Measurements from ENCODE around the gene PP2D1. TPM values are rescaled to one million over a fixed set of nuclear protein-coding genes. Genes with fewer than 3 reads are reported as not detected.
A peak's percentile ranks its signal among the peaks of the same experiment; 100 is the strongest.
"Not testable (repeated sequence)": the region's sequence is repeated elsewhere in the genome, so short reads cannot be mapped to it uniquely, and the experiment has no call there.

The PP2D1 gene
- polyA plus RNA-seq, 3 donors, result 0.41 to 0.56 TPM; not detected in 1

DNA sequence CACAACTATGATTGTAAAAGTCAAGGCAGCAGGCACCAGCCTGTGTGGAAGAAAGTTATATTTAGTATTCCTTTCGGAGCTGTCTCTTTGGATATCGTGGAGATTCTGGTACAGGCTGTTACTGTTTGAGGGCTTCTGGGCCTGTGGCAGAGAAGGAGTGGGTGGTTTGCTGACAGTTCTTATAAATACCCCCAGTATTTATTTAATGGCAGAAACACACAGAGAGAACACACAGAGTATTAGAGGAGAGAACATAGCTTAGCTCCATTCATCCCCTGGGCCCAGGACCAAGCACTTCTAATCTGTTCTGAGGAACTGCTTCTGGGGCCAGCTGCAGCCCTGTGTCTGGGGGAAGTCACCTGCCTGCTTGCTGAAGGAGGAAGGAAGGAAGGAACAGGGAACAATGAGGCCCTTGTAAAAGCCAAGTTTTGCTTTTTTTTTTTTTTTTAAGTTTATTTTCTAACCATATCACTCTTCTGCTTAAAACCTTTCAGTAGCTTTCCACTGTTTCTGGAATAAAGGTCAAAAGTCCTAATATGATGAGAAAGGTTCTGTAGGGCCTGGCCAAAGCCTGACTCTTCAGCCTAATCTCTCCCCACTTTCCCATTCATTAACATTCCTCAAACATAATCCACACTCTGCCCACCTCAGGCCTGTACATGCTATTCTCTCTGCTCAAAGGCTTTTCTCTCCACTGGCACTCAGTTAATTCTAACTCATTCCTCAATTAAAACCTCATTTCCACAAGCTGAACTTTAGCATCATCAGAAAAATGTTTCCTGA lies 11.8 kb upstream of the PP2D1 start:
- Histone ChIP-seq H3K27ac (ENCODE audit: low read depth in 1 of 2, low read length in 2 of 2) (no peak overlapping the region), H3K79me2 (ENCODE audit: insufficient read depth, low read length) (no peaks in the 10 kb centered on the region), H3K27me3 (ENCODE audit: control insufficient read depth in 2 of 2, insufficient read depth in 2 of 2, low read length in 2 of 2) (no peaks in the 10 kb centered on the region), H3K36me3 (replicated peaks in 1 of 2; ENCODE audit: control insufficient read depth in 1 of 2, insufficient read depth in 2 of 2, low read length in 2 of 2) (no peaks in the 10 kb centered on the region), H3K4me3 (replicated peaks in 1 of 3; ENCODE audit: low read depth in 2 of 3, low read length in 3 of 3) (no peak overlapping the region), H2AFZ (ENCODE audit: insufficient read depth, low read depth, low read length, poor library complexity, severe bottlenecking) (no peak overlapping the region), H3K4me2 (replicated peaks; ENCODE audit: extremely low read depth, low read length, poor library complexity, severe bottlenecking) (no peak overlapping the region), H3K4me1 (ENCODE audit: control insufficient read depth in 1 of 2, insufficient read depth in 2 of 2, low read length in 2 of 2) (no peaks in the 10 kb centered on the region), H3K9ac (ENCODE audit: insufficient read depth, low read length, poor library complexity, severe bottlenecking) (no peak overlapping the region), H3K9me3 (replicated peaks in 1 of 2; ENCODE audit: control insufficient read depth in 1 of 2, insufficient read depth in 1 of 2, low read length in 2 of 2) (no peaks in the 10 kb centered on the region), H4K20me1 (ENCODE audit: insufficient read depth, low read length) (no peaks in the 10 kb centered on the region)
- Mint-ChIP-seq H3K9me3 (peaks cover 0 to 3% (median 0%) of the 10 kb centered on the region in 7 donors), H3K4me1 (peaks cover 8% of the 10 kb centered on the region), H3K4me3 (no peak overlapping the region), H3K27me3 (ENCODE audit: low read depth in 3 of 3) (peaks cover 0 to 6% (median 2%) of the 10 kb centered on the region in 3 donors), H3K27ac (no peak overlapping the region), H3K36me3 (no peaks in the 10 kb centered on the region)
- 86% methylated on average over 2 of the region's 2 CpGs for WGBS (ENCODE audit: insufficient coverage)
- TF ChIP-seq, protein P1, sequence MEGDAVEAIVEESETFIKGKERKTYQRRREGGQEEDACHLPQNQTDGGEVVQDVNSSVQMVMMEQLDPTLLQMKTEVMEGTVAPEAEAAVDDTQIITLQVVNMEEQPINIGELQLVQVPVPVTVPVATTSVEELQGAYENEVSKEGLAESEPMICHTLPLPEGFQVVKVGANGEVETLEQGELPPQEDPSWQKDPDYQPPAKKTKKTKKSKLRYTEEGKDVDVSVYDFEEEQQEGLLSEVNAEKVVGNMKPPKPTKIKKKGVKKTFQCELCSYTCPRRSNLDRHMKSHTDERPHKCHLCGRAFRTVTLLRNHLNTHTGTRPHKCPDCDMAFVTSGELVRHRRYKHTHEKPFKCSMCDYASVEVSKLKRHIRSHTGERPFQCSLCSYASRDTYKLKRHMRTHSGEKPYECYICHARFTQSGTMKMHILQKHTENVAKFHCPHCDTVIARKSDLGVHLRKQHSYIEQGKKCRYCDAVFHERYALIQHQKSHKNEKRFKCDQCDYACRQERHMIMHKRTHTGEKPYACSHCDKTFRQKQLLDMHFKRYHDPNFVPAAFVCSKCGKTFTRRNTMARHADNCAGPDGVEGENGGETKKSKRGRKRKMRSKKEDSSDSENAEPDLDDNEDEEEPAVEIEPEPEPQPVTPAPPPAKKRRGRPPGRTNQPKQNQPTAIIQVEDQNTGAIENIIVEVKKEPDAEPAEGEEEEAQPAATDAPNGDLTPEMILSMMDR (IDR thresholded peaks at IDR 0.05), result no peak
- intact Hi-C loops (cut with micrococcal nuclease), result no loop called here
- no peak for DNase-seq

DNA sequence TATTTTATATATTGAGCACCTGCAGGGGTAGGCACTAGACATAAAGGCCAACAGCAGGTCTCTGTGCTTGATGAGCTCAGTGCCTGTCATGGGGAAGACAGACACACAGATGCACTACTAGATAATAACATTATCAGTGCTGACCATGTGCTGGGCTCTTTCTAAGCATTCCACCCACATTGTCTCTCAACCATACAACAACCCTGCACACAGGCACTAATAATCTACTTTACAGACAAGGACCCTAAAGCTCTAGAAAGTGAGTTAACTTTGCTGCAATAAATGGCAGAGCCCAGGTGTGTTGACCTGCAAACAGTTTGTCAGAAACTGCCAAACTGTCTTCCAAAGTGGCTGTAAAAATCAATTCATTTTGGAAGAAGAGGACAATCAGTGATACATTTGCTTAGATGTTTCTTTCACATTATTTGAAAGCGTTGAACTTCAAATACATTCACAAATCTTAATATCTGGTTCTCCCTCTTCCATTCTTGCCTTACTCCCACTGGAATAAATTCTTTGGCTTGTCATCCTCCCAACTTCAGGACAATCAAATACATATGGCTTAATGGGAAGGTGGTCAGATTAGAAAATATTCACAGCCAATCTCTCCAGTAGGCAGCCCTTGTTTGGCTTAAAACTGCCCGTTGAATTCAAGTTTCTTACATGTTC lies 11.0 kb upstream of the PP2D1 start:
- intact Hi-C loops (cut with micrococcal nuclease), result no loop called here
- TF ChIP-seq, protein P1 (IDR thresholded peaks at IDR 0.05), result no peak
- H4K20me1 ChIP-seq (ENCODE audit: insufficient read depth, low read length), result no peaks in the 10 kb centered on the region
- no peaks in the 10 kb centered on the region for H3K27me3 ChIP-seq (ENCODE audit: control insufficient read depth in 2 of 2, insufficient read depth in 2 of 2, low read length in 2 of 2)
- no peaks in the 10 kb centered on the region for H3K36me3 Mint-ChIP-seq
- peak overlapping the region in 1 of 7 donors; percentile 2 for H3K27ac Mint-ChIP-seq
- no peak overlapping the region for H3K4me2 ChIP-seq (replicated peaks; ENCODE audit: extremely low read depth, low read length, poor library complexity, severe bottlenecking)
- H3K9ac ChIP-seq (ENCODE audit: insufficient read depth, low read length, poor library complexity, severe bottlenecking), result no peak overlapping the region
- H3K36me3 ChIP-seq (replicated peaks in 1 of 2; ENCODE audit: control insufficient read depth in 1 of 2, insufficient read depth in 2 of 2, low read length in 2 of 2), result no peaks in the 10 kb centered on the region
- peaks cover 0 to 3% (median 0%) of the 10 kb centered on the region in 7 donors for H3K9me3 Mint-ChIP-seq
- DNase-seq, result no peak
- no peaks in the 10 kb centered on the region for H3K9me3 ChIP-seq (replicated peaks in 1 of 2; ENCODE audit: control insufficient read depth in 1 of 2, insufficient read depth in 1 of 2, low read length in 2 of 2)
- H2AFZ ChIP-seq (ENCODE audit: insufficient read depth, low read depth, low read length, poor library complexity, severe bottlenecking), result no peak overlapping the region
- H3K27ac ChIP-seq (ENCODE audit: low read depth in 1 of 2, low read length in 2 of 2), result no peak overlapping the region
- no peak overlapping the region for H3K4me3 ChIP-seq (replicated peaks in 1 of 3; ENCODE audit: low read depth in 2 of 3, low read length in 3 of 3)
- H3K4me1 Mint-ChIP-seq, result peaks cover 8% of the 10 kb centered on the region
- no CpG with 5 or more reads among the region's 2 CpGs for WGBS (ENCODE audit: insufficient coverage)
- H3K27me3 Mint-ChIP-seq (ENCODE audit: low read depth in 3 of 3), result peaks cover 0 to 6% (median 2%) of the 10 kb centered on the region in 3 donors
- H3K79me2 ChIP-seq (ENCODE audit: insufficient read depth, low read length), result no peaks in the 10 kb centered on the region
- no peaks in the 10 kb centered on the region for H3K4me1 ChIP-seq (ENCODE audit: control insufficient read depth in 1 of 2, insufficient read depth in 2 of 2, low read length in 2 of 2)
- H3K4me3 Mint-ChIP-seq, result no peak overlapping the region

DNA sequence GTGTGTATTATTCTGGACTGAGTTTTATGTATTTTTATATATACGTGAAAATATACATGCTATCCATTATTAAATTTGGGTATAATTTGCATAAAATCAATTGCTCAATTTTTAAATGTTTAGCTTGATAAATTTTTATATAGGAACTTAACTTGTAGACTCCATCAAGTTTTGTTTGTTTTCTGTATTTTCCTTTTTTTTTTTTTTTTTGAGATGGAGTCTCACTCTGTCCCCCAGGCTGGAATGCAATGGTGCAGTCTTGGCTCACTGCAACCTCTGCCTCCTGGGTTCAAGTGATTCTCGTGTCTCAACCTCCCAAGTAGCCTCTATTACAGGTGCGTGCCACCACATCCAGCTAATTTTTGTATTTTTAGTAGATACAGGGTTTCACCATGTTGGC lies 4.0 kb upstream of the PP2D1 start:
- H3K27ac ChIP-seq (ENCODE audit: low read depth in 1 of 2, low read length in 2 of 2); H3K4me3 Mint-ChIP-seq; H3K27ac Mint-ChIP-seq; H3K4me2 ChIP-seq (replicated peaks; ENCODE audit: extremely low read depth, low read length, poor library complexity, severe bottlenecking); H3K9me3 Mint-ChIP-seq; H3K36me3 Mint-ChIP-seq; H3K79me2 ChIP-seq (ENCODE audit: insufficient read depth, low read length); H2AFZ ChIP-seq (ENCODE audit: insufficient read depth, low read depth, low read length, poor library complexity, severe bottlenecking); H3K27me3 ChIP-seq (ENCODE audit: control insufficient read depth in 2 of 2, insufficient read depth in 2 of 2, low read length in 2 of 2); H4K20me1 ChIP-seq (ENCODE audit: insufficient read depth, low read length); H3K27me3 Mint-ChIP-seq (ENCODE audit: low read depth in 3 of 3); H3K9me3 ChIP-seq (replicated peaks in 1 of 2; ENCODE audit: control insufficient read depth in 1 of 2, insufficient read depth in 1 of 2, low read length in 2 of 2); H3K4me1 Mint-ChIP-seq; H3K4me3 ChIP-seq (replicated peaks in 1 of 3; ENCODE audit: low read depth in 2 of 3, low read length in 3 of 3); H3K4me1 ChIP-seq (ENCODE audit: control insufficient read depth in 1 of 2, insufficient read depth in 2 of 2, low read length in 2 of 2); H3K9ac ChIP-seq (ENCODE audit: insufficient read depth, low read length, poor library complexity, severe bottlenecking); DNase-seq; intact Hi-C loops (cut with micrococcal nuclease); H3K36me3 ChIP-seq (replicated peaks in 1 of 2; ENCODE audit: control insufficient read depth in 1 of 2, insufficient read depth in 2 of 2, low read length in 2 of 2): not testable (repeated sequence)
- WGBS (ENCODE audit: insufficient coverage), result no CpG with 5 or more reads among the region's 3 CpGs

All from CD14-positive monocyte (primary cell).